ENCODE measurements around the gene IFITM2.
A peak's percentile ranks its signal among the peaks of the same experiment; 100 is the strongest.

IFITM2 gene

GRCh38 chr11:284105-285020, 23.3 kb upstream of the IFITM2 start:
- CTCF ChIA-PET = interaction anchor here (0.7 to 1.8 kb wide), 2 partner anchors 21 to 39 kb away, joined by 5 read pairs; no protein-coding TSS in a partner anchor
- H3K9me3 ChIP-seq (ENCODE audit: control insufficient read depth, insufficient read depth, low read depth, low read length) = no peaks in the 10 kb centered on the region
- no peaks in the 10 kb centered on the region for H3K4me1 ChIP-seq (ENCODE audit: control insufficient read depth, insufficient read depth, low read length)
- H3K36me3 ChIP-seq (ENCODE audit: control insufficient read depth in 2 of 2, insufficient read depth in 1 of 2, low read length in 2 of 2) = no peaks in the 10 kb centered on the region
- no peak overlapping the region for H3K27ac ChIP-seq (ENCODE audit: extremely low read depth, low read depth, low read length)
- peak; percentile 21; the same call in 1 of the 2 replicates for TF ChIP-seq GLIS2 (tag by site-specific recombination; IDR thresholded peaks at IDR 0.05)
- no peak for TF ChIP-seq ZNF140 (tag by site-specific recombination; IDR thresholded peaks at IDR 0.05)
- no peak for TF ChIP-seq ZNF571 (tag by site-specific recombination; IDR thresholded peaks at IDR 0.05)
- TF ChIP-seq, protein P1, sequence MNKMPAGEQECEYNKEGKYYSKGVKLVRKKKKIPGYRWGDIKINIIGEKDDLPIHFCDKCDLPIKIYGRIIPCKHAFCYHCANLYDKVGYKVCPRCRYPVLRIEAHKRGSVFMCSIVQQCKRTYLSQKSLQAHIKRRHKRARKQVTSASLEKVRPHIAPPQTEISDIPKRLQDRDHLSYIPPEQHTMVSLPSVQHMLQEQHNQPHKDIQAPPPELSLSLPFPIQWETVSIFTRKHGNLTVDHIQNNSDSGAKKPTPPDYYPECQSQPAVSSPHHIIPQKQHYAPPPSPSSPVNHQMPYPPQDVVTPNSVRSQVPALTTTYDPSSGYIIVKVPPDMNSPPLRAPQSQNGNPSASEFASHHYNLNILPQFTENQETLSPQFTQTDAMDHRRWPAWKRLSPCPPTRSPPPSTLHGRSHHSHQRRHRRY (tag by site-specific recombination; IDR thresholded peaks at IDR 0.05) = no peak
- TF ChIP-seq ZNF423 (tag by site-specific recombination; IDR thresholded peaks at IDR 0.05) = no peak
- no peak for TF ChIP-seq SP7 (tag by site-specific recombination; IDR thresholded peaks at IDR 0.05)
- no peak for TF ChIP-seq ZNF433 (tag by site-specific recombination; IDR thresholded peaks at IDR 0.05; ENCODE audit: low read depth)
- TF ChIP-seq ZNF266 (tag by site-specific recombination; IDR thresholded peaks at IDR 0.05; ENCODE audit: low read depth) = no peak
- TF ChIP-seq, protein P2, sequence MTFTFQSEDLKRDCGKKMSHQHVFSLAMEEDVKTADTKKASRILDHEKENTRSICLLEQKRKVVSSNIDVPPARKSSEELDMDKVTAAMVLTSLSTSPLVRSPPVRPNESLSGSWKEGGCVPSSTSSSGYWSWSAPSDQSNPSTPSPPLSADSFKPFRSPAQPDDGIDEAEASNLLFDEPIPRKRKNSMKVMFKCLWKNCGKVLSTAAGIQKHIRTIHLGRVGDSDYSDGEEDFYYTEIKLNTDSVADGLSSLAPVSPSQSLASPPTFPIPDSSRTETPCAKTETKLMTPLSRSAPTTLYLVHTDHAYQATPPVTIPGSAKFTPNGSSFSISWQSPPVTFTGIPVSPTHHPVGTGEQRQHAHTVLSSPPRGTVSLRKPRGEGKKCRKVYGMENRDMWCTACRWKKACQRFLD (tag by site-specific recombination; IDR thresholded peaks at IDR 0.05) = no peak
- no peak for TF ChIP-seq ZBTB7A (tag by site-specific recombination; IDR thresholded peaks at IDR 0.05; ENCODE audit: low read depth)
- TF ChIP-seq, protein P3, sequence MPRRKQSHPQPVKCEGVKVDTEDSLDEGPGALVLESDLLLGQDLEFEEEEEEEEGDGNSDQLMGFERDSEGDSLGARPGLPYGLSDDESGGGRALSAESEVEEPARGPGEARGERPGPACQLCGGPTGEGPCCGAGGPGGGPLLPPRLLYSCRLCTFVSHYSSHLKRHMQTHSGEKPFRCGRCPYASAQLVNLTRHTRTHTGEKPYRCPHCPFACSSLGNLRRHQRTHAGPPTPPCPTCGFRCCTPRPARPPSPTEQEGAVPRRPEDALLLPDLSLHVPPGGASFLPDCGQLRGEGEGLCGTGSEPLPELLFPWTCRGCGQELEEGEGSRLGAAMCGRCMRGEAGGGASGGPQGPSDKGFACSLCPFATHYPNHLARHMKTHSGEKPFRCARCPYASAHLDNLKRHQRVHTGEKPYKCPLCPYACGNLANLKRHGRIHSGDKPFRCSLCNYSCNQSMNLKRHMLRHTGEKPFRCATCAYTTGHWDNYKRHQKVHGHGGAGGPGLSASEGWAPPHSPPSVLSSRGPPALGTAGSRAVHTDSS (tag by site-specific recombination; IDR thresholded peaks at IDR 0.05) = no peak
- peak; percentile 15; the same call in 1 of the 2 replicates for TF ChIP-seq GLIS1 (tag by site-specific recombination; IDR thresholded peaks at IDR 0.05)
- no peak for TF ChIP-seq ZNF624 (tag by site-specific recombination; IDR thresholded peaks at IDR 0.05)
- no peak for TF ChIP-seq YY2 (tag by site-specific recombination; IDR thresholded peaks at IDR 0.05)
- TF ChIP-seq PBX3 (CRISPR knock-in tag; IDR thresholded peaks at IDR 0.05) = no peak
- TF ChIP-seq OVOL3 (tag by site-specific recombination; IDR thresholded peaks at IDR 0.05) = no peak
- POLR2A ChIA-PET = no interaction called here
- H3K4me3 ChIP-seq (ENCODE audit: low read depth, low read length) = no peak overlapping the region

DNA sequence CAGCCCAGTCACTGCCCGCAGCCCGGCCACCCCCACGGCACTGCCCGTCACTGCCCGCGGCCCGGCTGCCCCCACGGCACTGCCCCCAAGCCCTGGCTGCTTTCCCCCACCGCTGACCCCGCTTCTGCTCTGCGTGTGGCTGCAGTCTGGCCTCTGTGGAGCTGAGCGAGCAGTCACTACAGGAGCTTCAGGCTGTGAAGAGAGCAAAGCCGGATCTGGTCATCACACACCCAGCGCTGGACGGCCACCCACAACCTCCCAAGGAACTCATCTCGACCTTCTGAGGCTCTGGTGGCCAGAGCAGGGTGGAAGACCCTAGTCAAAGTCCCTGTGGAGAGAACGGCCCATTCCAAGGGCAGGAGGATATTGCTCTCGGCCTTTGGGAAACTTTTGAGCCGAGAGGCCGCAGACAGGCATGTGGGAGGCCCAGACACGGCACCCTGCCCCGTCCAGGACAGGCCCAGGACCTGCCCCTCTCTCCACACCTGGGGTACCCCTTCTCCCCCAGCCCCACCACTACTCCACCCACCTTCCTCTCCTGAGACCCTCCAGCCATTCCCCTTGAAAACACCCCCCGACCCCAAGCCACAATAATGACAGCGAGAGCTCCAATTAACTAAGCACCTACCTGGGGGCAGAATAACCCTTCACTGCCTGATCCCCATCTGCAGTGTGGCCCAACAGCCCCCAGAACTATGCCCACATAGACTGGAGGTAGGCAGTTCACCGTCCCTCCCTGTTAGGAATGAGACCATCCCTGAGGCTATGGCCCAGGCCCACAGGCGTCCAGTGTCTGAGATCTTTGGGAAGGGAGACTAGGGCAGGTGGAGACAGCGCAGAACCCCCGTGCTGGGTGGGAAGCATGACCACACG, 22.4 kb upstream of the IFITM2 start:
- H3K9me3 ChIP-seq (ENCODE audit: control insufficient read depth, insufficient read depth, low read depth, low read length) = no peaks in the 10 kb centered on the region
- no peak overlapping the region for H3K27ac ChIP-seq (ENCODE audit: extremely low read depth, low read depth, low read length)
- H3K4me3 ChIP-seq (ENCODE audit: low read depth, low read length) = no peak overlapping the region
- POLR2A ChIA-PET = no interaction called here
- CTCF ChIA-PET = interaction anchor here (0.7 kb wide), 1 partner anchor 40 kb away, joined by 5 read pairs; no protein-coding TSS in a partner anchor
- no peaks in the 10 kb centered on the region for H3K36me3 ChIP-seq (ENCODE audit: control insufficient read depth in 2 of 2, insufficient read depth in 1 of 2, low read length in 2 of 2)
- no peaks in the 10 kb centered on the region for H3K4me1 ChIP-seq (ENCODE audit: control insufficient read depth, insufficient read depth, low read length)
- TF ChIP-seq YY2 (tag by site-specific recombination; IDR thresholded peaks at IDR 0.05) (no peak), ZNF274 (IDR thresholded peaks at IDR 0.05; ENCODE audit: low read length) (no peak), ZNF274 (tag by site-specific recombination; IDR thresholded peaks at IDR 0.05; ENCODE audit: borderline replicate concordance) (no peak), ZNF433 (tag by site-specific recombination; IDR thresholded peaks at IDR 0.05; ENCODE audit: low read depth) (no peak), SCRT1 (tag by site-specific recombination; IDR thresholded peaks at IDR 0.05; ENCODE audit: borderline replicate concordance) (no peak), ZNF837 (tag by site-specific recombination; IDR thresholded peaks at IDR 0.05) (no peak), ZNF777 (tag by site-specific recombination; IDR thresholded peaks at IDR 0.05; ENCODE audit: borderline replicate concordance) (no peak), ZNF184 (tag by site-specific recombination; IDR thresholded peaks at IDR 0.05) (no peak), ZNF140 (tag by site-specific recombination; IDR thresholded peaks at IDR 0.05) (no peak), GFI1B (tag by site-specific recombination; IDR thresholded peaks at IDR 0.05) (no peak)
- TF ChIP-seq, protein P4, sequence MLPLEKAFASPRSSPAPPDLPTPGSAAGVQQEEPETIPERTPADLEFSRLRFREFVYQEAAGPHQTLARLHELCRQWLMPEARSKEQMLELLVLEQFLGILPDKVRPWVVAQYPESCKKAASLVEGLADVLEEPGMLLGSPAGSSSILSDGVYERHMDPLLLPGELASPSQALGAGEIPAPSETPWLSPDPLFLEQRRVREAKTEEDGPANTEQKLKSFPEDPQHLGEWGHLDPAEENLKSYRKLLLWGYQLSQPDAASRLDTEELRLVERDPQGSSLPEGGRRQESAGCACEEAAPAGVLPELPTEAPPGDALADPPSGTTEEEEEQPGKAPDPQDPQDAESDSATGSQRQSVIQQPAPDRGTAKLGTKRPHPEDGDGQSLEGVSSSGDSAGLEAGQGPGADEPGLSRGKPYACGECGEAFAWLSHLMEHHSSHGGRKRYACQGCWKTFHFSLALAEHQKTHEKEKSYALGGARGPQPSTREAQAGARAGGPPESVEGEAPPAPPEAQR (tag by site-specific recombination; IDR thresholded peaks at IDR 0.05) = no peak
- TF ChIP-seq, protein P5, sequence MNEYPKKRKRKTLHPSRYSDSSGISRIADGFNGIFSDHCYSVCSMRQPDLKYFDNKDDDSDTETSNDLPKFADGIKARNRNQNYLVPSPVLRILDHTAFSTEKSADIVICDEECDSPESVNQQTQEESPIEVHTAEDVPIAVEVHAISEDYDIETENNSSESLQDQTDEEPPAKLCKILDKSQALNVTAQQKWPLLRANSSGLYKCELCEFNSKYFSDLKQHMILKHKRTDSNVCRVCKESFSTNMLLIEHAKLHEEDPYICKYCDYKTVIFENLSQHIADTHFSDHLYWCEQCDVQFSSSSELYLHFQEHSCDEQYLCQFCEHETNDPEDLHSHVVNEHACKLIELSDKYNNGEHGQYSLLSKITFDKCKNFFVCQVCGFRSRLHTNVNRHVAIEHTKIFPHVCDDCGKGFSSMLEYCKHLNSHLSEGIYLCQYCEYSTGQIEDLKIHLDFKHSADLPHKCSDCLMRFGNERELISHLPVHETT (tag by site-specific recombination; IDR thresholded peaks at IDR 0.05) = no peak
